ENCODE measurements around the gene PDCD4. TPM values are rescaled to one million over a fixed set of nuclear protein-coding genes. Genes with fewer than 3 reads are reported as not detected.
A peak's percentile ranks its signal among the peaks of the same experiment; 100 is the strongest.

Gene PDCD4
- total RNA-seq, 1 experiment from 2014 or later: 40.0 TPM

- DNase-seq: no peak
- H3K36me3 ChIP-seq (ENCODE audit: insufficient read depth, low read length): no peaks in the 10 kb centered on the region
- H2AFZ ChIP-seq (ENCODE audit: low read length): no peak overlapping the region
- no peaks in the 10 kb centered on the region for H3K27me3 ChIP-seq (ENCODE audit: low read length)
- H3K4me2 ChIP-seq (ENCODE audit: low read depth, low read length, poor library complexity, severe bottlenecking): no peak overlapping the region
- H3K9ac ChIP-seq (ENCODE audit: low read length): no peak overlapping the region
- no peaks in the 10 kb centered on the region for H4K20me1 ChIP-seq (ENCODE audit: insufficient read depth, low read depth, low read length)
- no peaks in the 10 kb centered on the region for H3K9me3 ChIP-seq (ENCODE audit: low read length)
- H3K4me3 ChIP-seq (ENCODE audit: low read length): no peak overlapping the region
- H3K79me2 ChIP-seq (ENCODE audit: low read length): no peaks in the 10 kb centered on the region
- no peak overlapping the region for H3K27ac ChIP-seq (ENCODE audit: low read length)
- peaks cover 64% of the 10 kb centered on the region for H3K4me1 ChIP-seq (ENCODE audit: low read length)
- no peaks in the 10 kb centered on the region for H3K9me2 ChIP-seq (replicated peaks; ENCODE audit: insufficient read depth, low read length)
Observed at GRCh38 chr10:110861930-110862649, 9.6 kb upstream of the PDCD4 start.

DNA sequence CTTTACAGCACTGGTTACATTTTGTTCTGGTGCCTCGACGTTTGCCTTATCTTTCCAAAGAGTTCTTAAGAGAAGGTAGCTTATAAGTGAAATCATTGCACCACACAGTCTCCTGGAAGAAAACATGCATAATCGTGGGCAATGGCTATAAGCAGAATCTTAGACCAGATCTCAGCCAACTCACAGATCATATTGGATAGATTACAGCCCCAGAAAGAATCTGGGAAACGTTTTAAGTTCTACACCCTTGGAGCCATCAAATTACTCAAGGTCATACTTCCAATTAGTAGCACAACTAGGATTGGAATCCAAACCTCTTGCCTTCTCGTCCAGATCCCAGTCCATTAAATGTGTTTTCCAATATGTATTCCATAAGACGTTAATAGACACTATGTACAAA is 8.8 kb upstream of the PDCD4 start:
- no peak for DNase-seq
- no peaks in the 10 kb centered on the region for H3K9me3 ChIP-seq (ENCODE audit: low read length)
- no peaks in the 10 kb centered on the region for H3K36me3 ChIP-seq (ENCODE audit: insufficient read depth, low read length)
- no peak overlapping the region for H3K9ac ChIP-seq (ENCODE audit: low read length)
- no peaks in the 10 kb centered on the region for H4K20me1 ChIP-seq (ENCODE audit: insufficient read depth, low read depth, low read length)
- no peak overlapping the region for H3K4me2 ChIP-seq (ENCODE audit: low read depth, low read length, poor library complexity, severe bottlenecking)
- no peaks in the 10 kb centered on the region for H3K27me3 ChIP-seq (ENCODE audit: low read length)
- no peak overlapping the region for H2AFZ ChIP-seq (ENCODE audit: low read length)
- H3K79me2 ChIP-seq (ENCODE audit: low read length): no peaks in the 10 kb centered on the region
- no peak overlapping the region for H3K4me3 ChIP-seq (ENCODE audit: low read length)
- no peaks in the 10 kb centered on the region for H3K9me2 ChIP-seq (replicated peaks; ENCODE audit: insufficient read depth, low read length)
- no peak overlapping the region for H3K27ac ChIP-seq (ENCODE audit: low read length)
- H3K4me1 ChIP-seq (ENCODE audit: low read length): peaks cover 64% of the 10 kb centered on the region

- no peak for DNase-seq
- H2AFZ ChIP-seq (ENCODE audit: low read length): no peak overlapping the region
- H3K27me3 ChIP-seq (ENCODE audit: low read length): no peaks in the 10 kb centered on the region
- no peaks in the 10 kb centered on the region for H3K9me3 ChIP-seq (ENCODE audit: low read length)
- no peaks in the 10 kb centered on the region for H3K9me2 ChIP-seq (replicated peaks; ENCODE audit: insufficient read depth, low read length)
- no peak overlapping the region for H3K4me3 ChIP-seq (ENCODE audit: low read length)
- H3K9ac ChIP-seq (ENCODE audit: low read length): no peak overlapping the region
- H3K4me2 ChIP-seq (ENCODE audit: low read depth, low read length, poor library complexity, severe bottlenecking): no peak overlapping the region
- no peaks in the 10 kb centered on the region for H3K36me3 ChIP-seq (ENCODE audit: insufficient read depth, low read length)
- no peak overlapping the region for H3K27ac ChIP-seq (ENCODE audit: low read length)
- no peaks in the 10 kb centered on the region for H3K79me2 ChIP-seq (ENCODE audit: low read length)
- no peaks in the 10 kb centered on the region for H4K20me1 ChIP-seq (ENCODE audit: insufficient read depth, low read depth, low read length)
- H3K4me1 ChIP-seq (ENCODE audit: low read length): peaks cover 64% of the 10 kb centered on the region
Observed at GRCh38 chr10:110863361-110863760, 8.4 kb upstream of the PDCD4 start.

DNA sequence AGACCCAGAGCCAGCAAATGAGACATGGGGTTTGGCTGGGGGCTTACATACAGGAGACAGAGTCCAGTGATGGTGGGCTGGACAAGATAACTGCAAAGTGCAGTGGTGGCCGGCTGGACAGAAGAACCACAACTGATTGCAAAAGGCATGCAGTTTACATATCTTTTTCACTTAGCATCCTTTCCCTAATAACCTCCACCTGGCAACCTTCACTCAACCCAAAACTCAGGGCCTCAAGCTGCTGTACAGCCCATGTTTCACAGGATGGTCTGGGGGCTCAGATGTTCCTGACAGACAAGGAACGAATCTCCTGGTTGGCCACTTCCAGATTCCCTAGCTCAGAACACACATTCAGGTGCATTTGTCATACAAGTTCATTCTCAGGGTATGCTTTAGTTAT is 7.8 kb upstream of the PDCD4 start:
- H3K4me2 ChIP-seq (ENCODE audit: low read depth, low read length, poor library complexity, severe bottlenecking): no peak overlapping the region
- H3K4me3 ChIP-seq (ENCODE audit: low read length): no peak overlapping the region

DNA sequence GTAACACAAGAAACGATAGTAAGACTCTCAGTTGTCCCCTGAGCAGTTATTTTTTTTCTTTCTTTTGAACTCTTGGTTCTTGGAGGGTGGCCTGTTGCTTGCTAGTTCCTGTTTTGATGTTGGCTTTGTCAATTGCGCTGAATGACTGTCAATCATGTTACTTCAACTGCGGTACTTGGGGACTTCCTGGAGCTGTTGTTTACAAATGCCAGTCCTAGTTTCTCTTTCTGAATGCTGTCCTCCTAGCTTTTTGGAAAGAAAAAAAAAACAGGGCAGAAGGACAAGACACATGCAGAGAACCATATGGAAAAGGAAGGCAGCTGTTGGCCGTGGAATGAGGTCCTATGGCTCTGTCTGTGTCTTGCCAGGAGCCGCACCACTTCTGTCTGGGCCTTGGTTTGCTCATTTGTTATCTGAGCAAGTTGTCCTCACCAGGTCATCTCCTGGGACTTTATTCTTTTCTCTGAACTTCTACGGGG is 7.0 kb upstream of the PDCD4 start:
- H3K79me2 ChIP-seq (ENCODE audit: low read length): no peaks in the 10 kb centered on the region
- H3K9ac ChIP-seq (ENCODE audit: low read length): no peak overlapping the region
- DNase-seq: no peak
- no peaks in the 10 kb centered on the region for H4K20me1 ChIP-seq (ENCODE audit: insufficient read depth, low read depth, low read length)
- no peak overlapping the region for H3K4me3 ChIP-seq (ENCODE audit: low read length)
- peak overlapping the region; percentile 13; the same call in 1 of the 2 replicates for H2AFZ ChIP-seq (ENCODE audit: low read length)
- 0 out of 2 replicates have a peak overlapping the region, but pooled peaks have one; percentile 60 for H3K27ac ChIP-seq (ENCODE audit: low read length)
- H3K36me3 ChIP-seq (ENCODE audit: insufficient read depth, low read length): no peaks in the 10 kb centered on the region
- H3K9me3 ChIP-seq (ENCODE audit: low read length): no peaks in the 10 kb centered on the region
- H3K9me2 ChIP-seq (replicated peaks; ENCODE audit: insufficient read depth, low read length): no peaks in the 10 kb centered on the region
- no peaks in the 10 kb centered on the region for H3K27me3 ChIP-seq (ENCODE audit: low read length)
- peak overlapping the region; percentile 72 for H3K4me2 ChIP-seq (ENCODE audit: low read depth, low read length, poor library complexity, severe bottlenecking)
- peaks cover 70% of the 10 kb centered on the region for H3K4me1 ChIP-seq (ENCODE audit: low read length)

More for the DNA sequence above, 7.8 kb upstream of the PDCD4 start:
- Histone ChIP-seq H3K9ac (ENCODE audit: low read length) (no peak overlapping the region), H3K79me2 (ENCODE audit: low read length) (no peaks in the 10 kb centered on the region), H3K27me3 (ENCODE audit: low read length) (no peaks in the 10 kb centered on the region), H3K4me1 (ENCODE audit: low read length) (peaks cover 68% of the 10 kb centered on the region), H4K20me1 (ENCODE audit: insufficient read depth, low read depth, low read length) (no peaks in the 10 kb centered on the region), H2AFZ (ENCODE audit: low read length) (no peak overlapping the region), H3K9me2 (replicated peaks; ENCODE audit: insufficient read depth, low read length) (no peaks in the 10 kb centered on the region), H3K9me3 (ENCODE audit: low read length) (no peaks in the 10 kb centered on the region), H3K27ac (ENCODE audit: low read length) (no peak overlapping the region), H3K36me3 (ENCODE audit: insufficient read depth, low read length) (no peaks in the 10 kb centered on the region)
- no peak for DNase-seq

- no peak for DNase-seq
- Histone ChIP-seq H3K4me2 (ENCODE audit: low read depth, low read length, poor library complexity, severe bottlenecking) (peak overlapping the region; percentile 72), H3K27me3 (ENCODE audit: low read length) (no peaks in the 10 kb centered on the region), H3K9me3 (ENCODE audit: low read length) (no peaks in the 10 kb centered on the region), H3K27ac (ENCODE audit: low read length) (peak overlapping the region; percentile 60), H3K4me3 (ENCODE audit: low read length) (peak overlapping the region; percentile 38; the same call in 1 of the 2 replicates), H3K79me2 (ENCODE audit: low read length) (no peaks in the 10 kb centered on the region), H3K9ac (ENCODE audit: low read length) (peak overlapping the region; percentile 8), H3K36me3 (ENCODE audit: insufficient read depth, low read length) (no peaks in the 10 kb centered on the region), H2AFZ (ENCODE audit: low read length) (peak overlapping the region; percentile 13; the same call in 1 of the 2 replicates), H3K9me2 (replicated peaks; ENCODE audit: insufficient read depth, low read length) (no peaks in the 10 kb centered on the region), H4K20me1 (ENCODE audit: insufficient read depth, low read depth, low read length) (no peaks in the 10 kb centered on the region), H3K4me1 (ENCODE audit: low read length) (peaks cover 64% of the 10 kb centered on the region)
Observed at GRCh38 chr10:110865186-110865808, 6.4 kb upstream of the PDCD4 start.

GRCh38 chr10:110865809-110866482 is 5.8 kb upstream of the PDCD4 start:
- H3K4me2 ChIP-seq (ENCODE audit: low read depth, low read length, poor library complexity, severe bottlenecking): peak overlapping the region; percentile 72
- peak; percentile 71 for DNase-seq
- no peaks in the 10 kb centered on the region for H3K9me2 ChIP-seq (replicated peaks; ENCODE audit: insufficient read depth, low read length)
- no peaks in the 10 kb centered on the region for H4K20me1 ChIP-seq (ENCODE audit: insufficient read depth, low read depth, low read length)
- no peaks in the 10 kb centered on the region for H3K9me3 ChIP-seq (ENCODE audit: low read length)
- 0 out of 2 replicates have a peak overlapping the region, but pooled peaks have one; percentile 1 for H2AFZ ChIP-seq (ENCODE audit: low read length)
- peaks cover 61% of the 10 kb centered on the region for H3K4me1 ChIP-seq (ENCODE audit: low read length)
- no peaks in the 10 kb centered on the region for H3K27me3 ChIP-seq (ENCODE audit: low read length)
- H3K9ac ChIP-seq (ENCODE audit: low read length): 0 out of 2 replicates have a peak overlapping the region, but pooled peaks have one; percentile 8
- H3K79me2 ChIP-seq (ENCODE audit: low read length): no peaks in the 10 kb centered on the region
- no peaks in the 10 kb centered on the region for H3K36me3 ChIP-seq (ENCODE audit: insufficient read depth, low read length)
- H3K4me3 ChIP-seq (ENCODE audit: low read length): peak overlapping the region; percentile 38; the same call in 1 of the 2 replicates
- H3K27ac ChIP-seq (ENCODE audit: low read length): peak overlapping the region; percentile 60
